OCI-LY1 (cell line): ENCODE measurements around the gene GLTP.
"Not testable (repeated sequence)": the region's sequence is repeated elsewhere in the genome, so short reads cannot be mapped to it uniquely, and the experiment has no call there.

ENCODE experiments used
- H2AFZ ChIP-seq: fragments of 200-600 bp; sonication (generic), shearing (Covaris generic); 2 replicates; pipeline ENCODE4 v1.6.0; 2014; ENCODE audit warnings: antibody characterized with exemption, mild to moderate bottlenecking, low read length
- H3F3A ChIP-seq: fragments of 200-600 bp; sonication (generic), shearing (Covaris generic); 2 replicates; pipeline ENCODE4 v1.6.0; 2014; ENCODE audit warnings: mild to moderate bottlenecking, antibody characterized with exemption, low read length, moderate library complexity; ENCODE audit not compliant: insufficient read depth
- H3K27ac ChIP-seq: fragments of 200-600 bp; sonication (generic); 2 replicates; pipeline ENCODE4 v1.5.1; 2014; ENCODE audit warnings: low read length, mixed run types, mild to moderate bottlenecking, low read depth; ENCODE audit not compliant: poor library complexity, severe bottlenecking
- H3K27me3 ChIP-seq: fragments of 200-600 bp; sonication (generic); 2 replicates; pipeline ENCODE4 v1.6.0; 2014; ENCODE audit warnings: antibody characterized with exemption, mild to moderate bottlenecking, low read length, moderate library complexity; ENCODE audit not compliant: insufficient read depth
- H3K36me3 ChIP-seq: fragments of 200-600 bp; sonication (generic); 2 replicates; pipeline ENCODE4 v1.6.1; 2014; ENCODE audit warnings: mild to moderate bottlenecking, antibody characterized with exemption, low read length, moderate library complexity, mixed read lengths; ENCODE audit not compliant: insufficient read depth
- H3K4me1 ChIP-seq: fragments of 200-600 bp; sonication (generic); 2 replicates; pipeline ENCODE4 v1.5.1; 2014; ENCODE audit warnings: mild to moderate bottlenecking, low read length, moderate library complexity; ENCODE audit not compliant: insufficient read depth, severe bottlenecking
- H3K4me2 ChIP-seq: fragments of 200-600 bp; sonication (generic), shearing (Covaris generic); 2 replicates; pipeline ENCODE4 v1.6.1; 2014; ENCODE audit warnings: low read length
- H3K4me3 ChIP-seq: fragments of 200-600 bp; sonication (generic); 2 replicates; pipeline ENCODE4 v1.5.1; 2014; ENCODE audit warnings: low read length, low read depth, mild to moderate bottlenecking, mixed read lengths; ENCODE audit not compliant: poor library complexity, severe bottlenecking
- H3K79me2 ChIP-seq: fragments of 200-600 bp; shearing (Covaris generic); 2 replicates; pipeline ENCODE4 v1.6.1; 2016; ENCODE audit warnings: mixed run types, low read length, mixed read lengths; ENCODE audit not compliant: insufficient read depth
- H3K9ac ChIP-seq: fragments of 200-600 bp; sonication (generic), shearing (Covaris generic); 2 replicates; pipeline ENCODE4 v1.6.1; 2014; ENCODE audit warnings: mild to moderate bottlenecking, low read length, mixed read lengths
- H3K9me2 ChIP-seq: fragments of 200-600 bp; sonication (generic), shearing (Covaris generic); 2 replicates; pipeline ENCODE4 v1.6.1; 2014; ENCODE audit warnings: low read depth, mild to moderate bottlenecking, low read length, mixed read lengths
- H3K9me3 ChIP-seq: fragments of 200-600 bp; shearing (Covaris generic); 2 replicates; pipeline ENCODE4 v1.6.1; 2014; ENCODE audit warnings: low read length, mixed read lengths
- H4K20me1 ChIP-seq: fragments of 200-600 bp; sonication (generic), shearing (Covaris generic); 2 replicates; pipeline ENCODE4 v1.6.0; 2016; ENCODE audit warnings: mild to moderate bottlenecking, low read length; ENCODE audit not compliant: insufficient read depth
- CTCF ChIP-seq: fragments of 200-600 bp; sonication (generic), shearing (Covaris generic); IDR thresholded peaks from 2 replicates; pipeline ENCODE4 v1.5.1; 2017; ENCODE audit warnings: mild to moderate bottlenecking, antibody characterized with exemption, low read length, moderate library complexity, mixed read lengths
- EZH2 ChIP-seq: fragments of 200-600 bp; sonication (generic), shearing (Covaris generic); IDR thresholded peaks from 2 replicates; pipeline ENCODE4 v1.8.0; 2017; ENCODE audit warnings: borderline replicate concordance, mixed run types, mild to moderate bottlenecking, antibody characterized with exemption, low read length, moderate library complexity, mixed read lengths

GLTP gene

GRCh38 chr12:109902891-109903418 is 22.6 kb upstream of the GLTP start:
- no peaks in the 10 kb centered on the region for H3K27me3 ChIP-seq
- H3K4me1 ChIP-seq: peaks cover 16% of the 10 kb centered on the region

GRCh38 chr12:109900752-109901580 is 20.6 kb upstream of the GLTP start:
- Histone ChIP-seq H3K79me2 (no peaks in the 10 kb centered on the region), H3K9me2 (no peaks in the 10 kb centered on the region), H3K4me1 (peaks cover 16% of the 10 kb centered on the region), H3K4me3 (peak overlapping the region; percentile 79), H3K27ac (peak overlapping the region; percentile 10), H3K9me3 (no peaks in the 10 kb centered on the region), H3K4me2 (peak overlapping the region; percentile 86), H3K36me3 (peaks cover 17% of the 10 kb centered on the region), H4K20me1 (no peaks in the 10 kb centered on the region), H2AFZ (no peak overlapping the region), H3K9ac (peak overlapping the region; percentile 79), H3K27me3 (no peaks in the 10 kb centered on the region), H3F3A (no peaks in the 10 kb centered on the region)
- TF ChIP-seq CTCF (no peak), EZH2 (no peak)

More at GRCh38 chr12:109902891-109903418, 22.6 kb upstream of the GLTP start:
- Histone ChIP-seq H2AFZ (no peak overlapping the region), H3K36me3 (peaks cover 26% of the 10 kb centered on the region), H3K4me2 (no peak overlapping the region), H3K27ac (no peak overlapping the region), H3K4me3 (no peak overlapping the region), H3K9ac (no peak overlapping the region), H3K9me2 (no peaks in the 10 kb centered on the region), H3K9me3 (no peaks in the 10 kb centered on the region), H4K20me1 (no peaks in the 10 kb centered on the region), H3F3A (no peaks in the 10 kb centered on the region), H3K79me2 (no peaks in the 10 kb centered on the region)
- TF ChIP-seq CTCF: no peak

GRCh38 chr12:109899783-109900751 is 19.7 kb upstream of the GLTP start, which contains the start of gene TCHP:
TSS of gene TCHP (plus strand) at chr12:109900274. CDS start at chr12:109903027, 2,753 bp downstream.
- H2AFZ ChIP-seq: no peak within 1 kb of the TSS
- peak within 1 kb of the TSS; percentile 79 for H3K4me3 ChIP-seq
- H3K9me2 ChIP-seq: no peaks in the 10 kb centered on the region
- H3K9me3 ChIP-seq: no peaks in the 10 kb centered on the region
- H4K20me1 ChIP-seq: no peaks in the 10 kb centered on the region
- peaks cover 12% of the 10 kb centered on the region; the same call in 1 of the 2 replicates for H3K36me3 ChIP-seq
- peak within 1 kb of the TSS; percentile 86 for H3K4me2 ChIP-seq
- no peaks in the 10 kb centered on the region for H3F3A ChIP-seq
- no peaks in the 10 kb centered on the region for H3K79me2 ChIP-seq
- H3K27ac ChIP-seq: peak within 1 kb of the TSS; percentile 10
- peak within 1 kb of the TSS; percentile 79 for H3K9ac ChIP-seq
- H3K27me3 ChIP-seq: no peaks in the 10 kb centered on the region
- TF ChIP-seq CTCF (peak; percentile 19; the same call in 1 of the 2 replicates), EZH2 (no peak)
- peaks cover 16% of the 10 kb centered on the region for H3K4me1 ChIP-seq

GRCh38 chr12:109899345-109899744 is 19.0 kb upstream of the GLTP start:
- not testable (repeated sequence) for H3K4me3 ChIP-seq

More at GRCh38 chr12:109899345-109899744, 19.0 kb upstream of the GLTP start:
- not testable (repeated sequence) for H3K9ac ChIP-seq, H3K36me3 ChIP-seq, H3K27me3 ChIP-seq, H2AFZ ChIP-seq, H3K27ac ChIP-seq, H3F3A ChIP-seq, H3K79me2 ChIP-seq, H3K9me2 ChIP-seq, H3K9me3 ChIP-seq, H4K20me1 ChIP-seq
- H3K4me1 ChIP-seq: peaks cover 16% of the 10 kb centered on the region
- peak overlapping the region; percentile 86; the same call in 1 of the 2 replicates for H3K4me2 ChIP-seq
